GM12878 (cell line): ENCODE data around the gene KCNS3. TPM values are rescaled to one million over a fixed set of nuclear protein-coding genes. Genes with fewer than 3 reads are reported as not detected.
A peak's percentile ranks its signal among the peaks of the same experiment; 100 is the strongest.

Experiments used
- ATAC-seq: fragments of 200-7000 bp; cut with Tn5 transposase; 3 replicates; pipeline ENCODE4 v1.9.1; 2020; ENCODE audit warnings: mild to moderate bottlenecking, moderate library complexity
- BruUV-seq: library from RNA; stranded (reverse); fragments of 400-500 nt; replicated peaks from 2 replicates; lab custom pipeline; 2021; lab: Mats Ljungman, UMichigan
- CTCF ChIA-PET: fragments of 300-600 bp; sonication (Branson Sonifier 250); formaldehyde crosslinking; extraction: SDS; loops from one replicate; lab custom pipeline; 2021; ENCODE audit warnings: inconsistent platforms; lab: Yijun Ruan, JAX
- POLR2A ChIA-PET: fragments of 350-600 bp; formaldehyde crosslinking; extraction: SDS; loops from one replicate; lab custom pipeline; 2021; ENCODE audit warnings: inconsistent platforms; lab: Charles Lee
- RAD21 ChIA-PET: fragments of 300-600 bp; sonication (Branson Sonifier 250); formaldehyde crosslinking; loops from one replicate; lab custom pipeline; 2023; ENCODE audit warnings: antibody characterized with exemption; ENCODE audit not compliant: unreplicated experiment; lab: Charles Lee
- SMC1A ChIA-PET: fragments of 300-600 bp; sonication (Branson Sonifier 250); formaldehyde crosslinking; loops from one replicate; lab custom pipeline; 2023; ENCODE audit not compliant: unreplicated experiment, uncharacterized antibody; lab: Charles Lee
- DNase-seq: peaks from one replicate; pipeline ENCODE4 v3.0.0-alpha.2; 2011; ENCODE audit warnings: low read depth, low spot score
- FAIRE-seq: peaks from 3 replicates; lab custom pipeline; 2011; peaks lifted over from hg19 to GRCh38; lab: Jason Lieb, UNC
- H2AFZ ChIP-seq: 2 replicates; pipeline ENCODE4 v1.6.0; 2011; ENCODE audit warnings: low read depth, low read length, control low read depth; ENCODE audit not compliant: control insufficient read depth
- H3K27ac ChIP-seq: 2 replicates; pipeline ENCODE4 v1.5.1; 2011; ENCODE audit warnings: control low read depth; ENCODE audit not compliant: control insufficient read depth, insufficient read depth
- H3K27me3 ChIP-seq, 2 experiments: replicated peaks in 1 of 2; 2 replicates each; pipeline versions ENCODE4 v1.6.0 to v1.6.1; 2011; ENCODE audit warnings: low read length in 1 of 2; ENCODE audit not compliant: control insufficient read depth in 2 of 2, insufficient read depth in 2 of 2
- H3K36me3 ChIP-seq, 2 experiments: 2 replicates each; pipeline ENCODE4 v1.5.1; 2011; ENCODE audit warnings: low read length in 1 of 2; ENCODE audit not compliant: control insufficient read depth in 2 of 2, insufficient read depth in 2 of 2
- H3K4me1 ChIP-seq: 2 replicates; pipeline ENCODE4 v1.6.1; 2011; ENCODE audit warnings: mild to moderate bottlenecking, low read length, moderate library complexity, mixed read lengths; ENCODE audit not compliant: control insufficient read depth, insufficient read depth
- H3K4me2 ChIP-seq: 2 replicates; pipeline ENCODE4 v1.6.0; 2011; ENCODE audit warnings: control low read depth; ENCODE audit not compliant: control insufficient read depth, insufficient read depth
- H3K4me3 ChIP-seq: fragments of 200-600 bp; sonication (generic); 2 replicates; pipeline ENCODE4 v1.5.1; 2016
- H3K79me2 ChIP-seq: 2 replicates; pipeline ENCODE4 v1.6.0; 2011; ENCODE audit warnings: low read length; ENCODE audit not compliant: control insufficient read depth, insufficient read depth
- H3K9ac ChIP-seq: 2 replicates; pipeline ENCODE4 v1.8.0; 2011; ENCODE audit warnings: low read length, control low read depth, mixed read lengths; ENCODE audit not compliant: control insufficient read depth, insufficient read depth
- H3K9me3 ChIP-seq: replicated peaks from 3 replicates; pipeline ENCODE4 v1.5.1; 2011; ENCODE audit warnings: mild to moderate bottlenecking, low read length; ENCODE audit not compliant: control insufficient read depth, insufficient read depth
- H4K20me1 ChIP-seq: 2 replicates; pipeline ENCODE4 v1.6.0; 2011; ENCODE audit not compliant: control insufficient read depth, insufficient read depth
- BACH1 ChIP-seq: fragments of 450-650 bp; IDR thresholded peaks from 2 replicates; pipeline ENCODE4 v1.6.1; 2017; ENCODE audit warnings: mild to moderate bottlenecking, borderline replicate concordance
- BCLAF1 ChIP-seq: fragments of 450-650 bp; IDR thresholded peaks from 2 replicates; pipeline ENCODE4 v1.6.1; 2017; ENCODE audit warnings: antibody characterized with exemption, mild to moderate bottlenecking, moderate library complexity
- CREB1 ChIP-seq: IDR thresholded peaks from 2 replicates; pipeline ENCODE4 v1.6.1; 2012; ENCODE audit warnings: low read depth, mild to moderate bottlenecking, inconsistent platforms
- CUX1 ChIP-seq: IDR thresholded peaks from 2 replicates; pipeline ENCODE4 v1.6.1; 2012; ENCODE audit warnings: improper control_type of control experiment, low read depth, low read length; ENCODE audit not compliant: insufficient replicate concordance
- FOXK2 ChIP-seq: fragments of 450-650 bp; IDR thresholded peaks from 2 replicates; pipeline ENCODE4 v1.6.1; 2017; ENCODE audit warnings: mild to moderate bottlenecking, moderate library complexity
- MEF2B ChIP-seq: fragments of 450-650 bp; IDR thresholded peaks from 2 replicates; pipeline ENCODE4 v1.6.1; 2018; ENCODE audit warnings: mild to moderate bottlenecking, moderate library complexity; ENCODE audit not compliant: partially characterized antibody, poor library complexity, severe bottlenecking
- NKRF ChIP-seq: fragments of 450-650 bp; conservative IDR thresholded peaks from 2 replicates; pipeline ENCODE4 v1.6.1; 2017; ENCODE audit warnings: mild to moderate bottlenecking, moderate library complexity
- RAD51 ChIP-seq: fragments of 450-650 bp; IDR thresholded peaks from 2 replicates; pipeline ENCODE4 v1.6.1; 2016; ENCODE audit warnings: moderate library complexity, mild to moderate bottlenecking, inconsistent platforms
- SIN3A ChIP-seq: IDR thresholded peaks from 2 replicates; pipeline ENCODE4 v1.6.1; 2012; ENCODE audit warnings: low read depth, low read length, improper control_type of control experiment
- YY1 ChIP-seq: IDR thresholded peaks from 2 replicates; pipeline ENCODE4 v1.6.1; 2011; ENCODE audit warnings: low read depth, mild to moderate bottlenecking, low read length
- WGBS: methylation state at CpG from one replicate; pipeline ENCODE4 v1.1.6; 2016; ENCODE audit warnings: low lambda C conversion rate; ENCODE audit not compliant: insufficient replicate concordance, insufficient coverage; ENCODE audit errors: missing lambda C conversion rate; 5-methylcytosine and 5-hydroxymethylcytosine counted together
- in situ Hi-C: fragments of 300-500 bp; cut with MboI; formaldehyde crosslinking; loops from 9 replicates; pipeline ENCODE4 v1.14.3; 2018; ENCODE audit warnings: mixed read lengths
- intact Hi-C: fragments of 100-400 bp; cut with micrococcal nuclease; formaldehyde crosslinking; loops from one replicate; pipeline ENCODE4 v1.14.2; 2022; ENCODE audit not compliant: unreplicated experiment
- polyA plus RNA-seq, 11 experiments: library from polyadenylated mRNA; depleted of rRNA in 4 of 11; unstranded in 6 of 11; stranded (reverse) in 5 of 11; fragments of >200 nt; fragmentation: Nextera tagmentation in 4 of 11; fragmentation: Illumina TruSeq in 1 of 11; extraction: Ambion mirVana in 4 of 11; extraction: Trizol in 1 of 11; gene quantifications; 1 replicate in 1 of 11; 2 replicates in 10 of 11; pipeline versions ENCODE4 v1.2.1 to v1.2.3, GENCODE V29; 2011 to 2016; ENCODE audit warnings: inconsistent platforms in 2 of 11, missing spikeins in 2 of 11, low read depth in 1 of 11
- total RNA-seq, 4 experiments: library from RNA; depleted of rRNA in 3 of 4; stranded (reverse); fragments of >200 nt in 3 of 4; fragmentation: Illumina TruSeq in 1 of 4; extraction: Trizol in 1 of 4; gene quantifications; 2 replicates each; pipeline versions ENCODE4 v1.2.1 to v1.2.3, GENCODE V29; 2013 to 2021

Gene KCNS3
- total and polyA plus RNA-seq, 10 of the 15 experiments (the other 5 are each of a cell fraction or from before 2014, with no cell fraction given) = not detected

GRCh38 chr2:17850151-17850550 is 28.3 kb upstream of the KCNS3 start (continued):
- TF ChIP-seq CUX1 (no peak), BACH1 (no peak)

GRCh38 chr2:17851731-17852585 is 26.5 kb upstream of the KCNS3 start:
- ChIA-PET RAD21 (interaction anchor here (1.2 to 1.4 kb wide), 3 partner anchors 19 to 327 kb away, joined by 3 to 5 read pairs (median 4); no protein-coding TSS in a partner anchor), SMC1A (interaction anchor here (0.9 to 2.2 kb wide), 3 partner anchors 223 to 327 kb away, joined by 3 to 8 read pairs (median 5); no protein-coding TSS in a partner anchor), CTCF (interaction anchor here (0.9 to 3.0 kb wide), 21 partner anchors 11 to 528 kb away, joined by 3 to 17 read pairs (median 4); no protein-coding TSS in a partner anchor), POLR2A (no interaction called here)
- H4K20me1 ChIP-seq = no peaks in the 10 kb centered on the region
- H3K4me3 ChIP-seq = no peak overlapping the region
- no peaks in the 10 kb centered on the region for H3K4me1 ChIP-seq
- ATAC-seq (peak; percentile 92), DNase-seq (no peak), FAIRE-seq (peak; percentile 18)
- no peak overlapping the region for H3K9ac ChIP-seq
- in situ Hi-C loops (loop anchor here (5.0 kb wide), 2 partner anchors 300 to 525 kb away; no protein-coding TSS in a partner anchor), intact Hi-C loops (loop anchor here (1.0 to 10.0 kb wide), 4 partner anchors 263 to 526 kb away; no protein-coding TSS in a partner anchor)
- H3K36me3 ChIP-seq = no peaks in the 10 kb centered on the region
- H3K79me2 ChIP-seq = no peaks in the 10 kb centered on the region
- H3K27me3 ChIP-seq = no peaks in the 10 kb centered on the region; a peak in 1 of 4 replicates
- BruUV-seq = no TSS peak
- 12% methylated on average over 9 of the region's 9 CpGs for WGBS
- H2AFZ ChIP-seq = no peak overlapping the region
- H3K27ac ChIP-seq = no peak overlapping the region
- H3K4me2 ChIP-seq = no peak overlapping the region
- H3K9me3 ChIP-seq = no peaks in the 10 kb centered on the region
- no peak for TF ChIP-seq NKRF
- no peak for TF ChIP-seq SIN3A
- no peak for TF ChIP-seq CREB1
- no peak for TF ChIP-seq RAD51
- no peak for TF ChIP-seq FOXK2
- peak; percentile 56; the same call in 1 of the 2 replicates for TF ChIP-seq YY1
- TF ChIP-seq MEF2B = no peak
- TF ChIP-seq BCLAF1 = no peak
